Measurements from ENCODE around the gene DPH6.
"Not testable (repeated sequence)": the region's sequence is repeated elsewhere in the genome, so short reads cannot be mapped to it uniquely, and the experiment has no call there.

Gene DPH6

DNA sequence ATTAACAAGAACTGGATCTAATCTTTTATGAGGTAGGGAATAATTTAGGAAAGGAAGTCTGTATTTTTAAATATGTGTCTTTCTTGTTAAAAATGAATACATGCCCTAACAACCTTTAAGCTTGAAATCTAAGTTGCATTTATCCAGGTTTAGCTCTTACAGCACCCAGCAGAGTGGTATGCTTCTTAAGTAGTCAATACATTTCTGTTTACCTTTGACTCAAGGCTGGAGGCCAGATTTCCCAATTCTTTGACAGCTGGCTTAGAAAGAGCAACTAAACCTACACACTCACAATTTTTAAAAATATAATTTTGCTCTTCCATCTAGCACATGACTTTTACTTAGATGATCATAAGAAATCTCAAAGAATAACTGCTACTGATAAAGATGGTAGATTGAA lies 148.9 kb downstream of the DPH6 start:
- H3K9ac ChIP-seq (ENCODE audit: low read length): no peak overlapping the region
- H3K4me3 ChIP-seq (ENCODE audit: low read length): no peak overlapping the region
- no peaks in the 10 kb centered on the region for H3K79me2 ChIP-seq (ENCODE audit: low read length)
- no peaks in the 10 kb centered on the region for H4K20me1 ChIP-seq (ENCODE audit: insufficient read depth, low read length)
- no peaks in the 10 kb centered on the region for H3K27me3 ChIP-seq (ENCODE audit: low read depth, low read length)
- no peak overlapping the region for H3K4me2 ChIP-seq (ENCODE audit: low read length)
- no peaks in the 10 kb centered on the region for H3K36me3 ChIP-seq (replicated peaks; ENCODE audit: low read depth, low read length)
- H3K27ac ChIP-seq (ENCODE audit: low read length): no peak overlapping the region
- H3K4me1 ChIP-seq (ENCODE audit: low read length): no peaks in the 10 kb centered on the region
- TF ChIP-seq CTCF (IDR thresholded peaks at IDR 0.05; ENCODE audit: low read depth, low read length) (no peak), EZH2phosphoT487 (IDR thresholded peaks at IDR 0.05; ENCODE audit: low read depth) (no peak)
- no peak overlapping the region for H2AFZ ChIP-seq (ENCODE audit: low read depth, low read length)
- no peaks in the 10 kb centered on the region for H3K9me3 ChIP-seq (ENCODE audit: insufficient read depth, low read length)

DNA sequence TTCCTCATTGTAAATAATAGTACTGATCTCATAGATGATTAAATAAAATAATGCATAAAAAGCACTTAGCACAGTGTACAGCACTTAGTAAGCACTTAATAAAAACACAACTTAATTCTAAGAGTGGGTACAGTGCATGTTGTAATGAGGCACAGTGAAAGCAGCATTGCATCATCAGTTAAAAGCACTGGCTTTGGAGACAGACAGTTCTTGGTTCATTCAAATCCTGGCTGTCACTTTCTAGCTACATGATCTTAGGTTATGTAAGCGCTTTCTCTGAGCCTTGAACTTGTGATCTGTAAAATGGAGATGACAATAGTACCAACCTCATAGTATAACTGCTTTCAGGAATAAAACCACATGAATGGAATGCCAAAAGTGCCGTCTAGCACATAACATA lies 151.5 kb downstream of the DPH6 start:
- no peak overlapping the region for H2AFZ ChIP-seq (ENCODE audit: low read depth, low read length)
- H3K4me3 ChIP-seq (ENCODE audit: low read length): no peak overlapping the region
- H3K4me2 ChIP-seq (ENCODE audit: low read length): no peak overlapping the region
- no peak overlapping the region for H3K9ac ChIP-seq (ENCODE audit: low read length)
- H3K4me1 ChIP-seq (ENCODE audit: low read length): no peaks in the 10 kb centered on the region
- no peaks in the 10 kb centered on the region for H4K20me1 ChIP-seq (ENCODE audit: insufficient read depth, low read length)
- no peak for TF ChIP-seq EZH2phosphoT487 (IDR thresholded peaks at IDR 0.05; ENCODE audit: low read depth)
- no peaks in the 10 kb centered on the region for H3K27me3 ChIP-seq (ENCODE audit: low read depth, low read length)
- no peak overlapping the region for H3K27ac ChIP-seq (ENCODE audit: low read length)
- no peaks in the 10 kb centered on the region for H3K9me3 ChIP-seq (ENCODE audit: insufficient read depth, low read length)
- no peaks in the 10 kb centered on the region for H3K36me3 ChIP-seq (replicated peaks; ENCODE audit: low read depth, low read length)
- H3K79me2 ChIP-seq (ENCODE audit: low read length): no peaks in the 10 kb centered on the region

DNA sequence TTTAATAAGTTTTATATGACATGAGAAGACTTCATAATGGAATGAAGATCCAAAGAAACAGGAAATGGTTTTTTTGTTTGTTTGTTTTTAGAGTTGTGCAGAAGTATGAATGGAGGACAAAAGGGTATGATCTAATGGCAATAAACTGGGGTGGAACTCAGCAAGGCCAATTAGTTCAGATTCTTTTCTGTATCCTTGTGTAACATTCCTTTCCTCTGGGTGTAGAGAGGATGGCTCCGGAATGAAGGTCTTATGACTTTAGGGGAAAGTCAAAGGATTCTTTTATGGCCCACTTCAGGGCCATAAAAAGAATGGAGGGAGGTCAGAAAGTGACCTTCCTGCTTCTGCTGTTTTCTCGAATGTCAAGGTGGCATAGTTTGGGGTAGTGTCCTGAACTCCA lies 152.6 kb downstream of the DPH6 start:
- H3K27me3 ChIP-seq (ENCODE audit: low read depth, low read length): no peaks in the 10 kb centered on the region
- no peak overlapping the region for H3K27ac ChIP-seq (ENCODE audit: low read length)
- no peak overlapping the region for H3K4me2 ChIP-seq (ENCODE audit: low read length)
- no peaks in the 10 kb centered on the region for H3K9me3 ChIP-seq (ENCODE audit: insufficient read depth, low read length)
- TF ChIP-seq EZH2phosphoT487 (IDR thresholded peaks at IDR 0.05; ENCODE audit: low read depth): no peak
- TF ChIP-seq CTCF (IDR thresholded peaks at IDR 0.05; ENCODE audit: low read depth, low read length): no peak
- H4K20me1 ChIP-seq (ENCODE audit: insufficient read depth, low read length): no peaks in the 10 kb centered on the region
- no peak overlapping the region for H3K9ac ChIP-seq (ENCODE audit: low read length)
- H3K36me3 ChIP-seq (replicated peaks; ENCODE audit: low read depth, low read length): no peaks in the 10 kb centered on the region
- no peak overlapping the region for H3K4me3 ChIP-seq (ENCODE audit: low read length)
- H3K79me2 ChIP-seq (ENCODE audit: low read length): no peaks in the 10 kb centered on the region
- H3K4me1 ChIP-seq (ENCODE audit: low read length): no peaks in the 10 kb centered on the region
- H2AFZ ChIP-seq (ENCODE audit: low read depth, low read length): no peak overlapping the region

GRCh38 chr15:35391408-35391984 lies 154.5 kb downstream of the DPH6 start:
- H3K4me3 ChIP-seq (ENCODE audit: low read length); H3K9me3 ChIP-seq (ENCODE audit: insufficient read depth, low read length); H3K36me3 ChIP-seq (replicated peaks; ENCODE audit: low read depth, low read length); H4K20me1 ChIP-seq (ENCODE audit: insufficient read depth, low read length); H3K4me1 ChIP-seq (ENCODE audit: low read length); H2AFZ ChIP-seq (ENCODE audit: low read depth, low read length); H3K27ac ChIP-seq (ENCODE audit: low read length); H3K4me2 ChIP-seq (ENCODE audit: low read length); H3K27me3 ChIP-seq (ENCODE audit: low read depth, low read length); H3K9ac ChIP-seq (ENCODE audit: low read length); H3K79me2 ChIP-seq (ENCODE audit: low read length): not testable (repeated sequence)

GRCh38 chr15:35383506-35383905 lies 162.5 kb downstream of the DPH6 start:
- Histone ChIP-seq H3K4me3 (ENCODE audit: low read length) (no peak overlapping the region), H4K20me1 (ENCODE audit: insufficient read depth, low read length) (no peaks in the 10 kb centered on the region), H3K4me1 (ENCODE audit: low read length) (no peaks in the 10 kb centered on the region), H3K79me2 (ENCODE audit: low read length) (no peaks in the 10 kb centered on the region), H3K36me3 (replicated peaks; ENCODE audit: low read depth, low read length) (no peaks in the 10 kb centered on the region), H3K9me3 (ENCODE audit: insufficient read depth, low read length) (no peaks in the 10 kb centered on the region), H3K4me2 (ENCODE audit: low read length) (no peak overlapping the region), H3K9ac (ENCODE audit: low read length) (no peak overlapping the region), H3K27me3 (ENCODE audit: low read depth, low read length) (no peaks in the 10 kb centered on the region), H2AFZ (ENCODE audit: low read depth, low read length) (no peak overlapping the region), H3K27ac (ENCODE audit: low read length) (no peak overlapping the region)
- TF ChIP-seq EZH2phosphoT487 (IDR thresholded peaks at IDR 0.05; ENCODE audit: low read depth): no peak
- no peak for TF ChIP-seq CTCF (IDR thresholded peaks at IDR 0.05; ENCODE audit: low read depth, low read length)
